Caco-2 (cell line): ENCODE results near the gene LTBP1. TPM values are rescaled to one million over a fixed set of nuclear protein-coding genes. Genes with fewer than 3 reads are reported as not detected.

Experiments used
- BruUV-seq: library from RNA; stranded (reverse); fragments of 400-500 nt; replicated peaks from 2 replicates; lab custom pipeline; 2021; lab: Mats Ljungman, UMichigan
- CTCF ChIA-PET: fragments of 300-600 bp; sonication (Branson Sonifier 250); formaldehyde crosslinking; loops from one replicate; lab custom pipeline; 2022; ENCODE audit warnings: antibody characterized with exemption; lab: Charles Lee
- POLR2A ChIA-PET: fragments of 300-600 bp; sonication (Branson Sonifier 250); formaldehyde crosslinking; loops from one replicate; lab custom pipeline; 2022; ENCODE audit warnings: antibody characterized with exemption; lab: Charles Lee
- DNase-seq, 2 experiments: peaks; one replicate each; pipeline versions ENCODE4 v3.0.0 to v3.0.0-alpha.2; 2020 to 2022
- H3K27me3 ChIP-seq: replicated peaks from 2 replicates; pipeline ENCODE4 v1.6.0; 2011; ENCODE audit warnings: low read length; ENCODE audit not compliant: control insufficient read depth, insufficient read depth
- H3K36me3 ChIP-seq: 2 replicates; pipeline ENCODE4 v1.5.1; 2011; ENCODE audit warnings: low read length; ENCODE audit not compliant: control insufficient read depth, insufficient read depth
- H3K4me1 ChIP-seq: fragments of 250-450 bp; sonication (Bioruptor Pico); 2 replicates; pipeline ENCODE4 v1.5.1; 2020; ENCODE audit warnings: mild to moderate bottlenecking
- H3K4me3 ChIP-seq: 2 replicates; pipeline ENCODE4 v1.5.1; 2011; ENCODE audit warnings: low read depth, mild to moderate bottlenecking, control low read depth, low read length
- H3K9me3 ChIP-seq: fragments of 250-450 bp; sonication (Bioruptor Pico); 2 replicates; pipeline ENCODE4 v1.5.1; 2020; ENCODE audit warnings: mild to moderate bottlenecking, moderate library complexity
- H3K27ac Mint-ChIP-seq: one replicate; pipeline ENCODE4 v1.8.0; 2022; ENCODE audit warnings: mixed read lengths; ENCODE audit not compliant: unreplicated experiment
- H3K27me3 Mint-ChIP-seq: one replicate; pipeline ENCODE4 v1.8.0; 2022; ENCODE audit warnings: mixed read lengths; ENCODE audit not compliant: insufficient read depth, unreplicated experiment
- H3K36me3 Mint-ChIP-seq: one replicate; pipeline ENCODE4 v1.8.0; 2022; ENCODE audit warnings: mild to moderate bottlenecking, mixed read lengths; ENCODE audit not compliant: insufficient read depth, unreplicated experiment
- H3K4me1 Mint-ChIP-seq: one replicate; pipeline ENCODE4 v1.8.0; 2022; ENCODE audit warnings: low read depth, mixed read lengths; ENCODE audit not compliant: unreplicated experiment
- H3K4me3 Mint-ChIP-seq: one replicate; pipeline ENCODE4 v1.8.0; 2022; ENCODE audit warnings: mild to moderate bottlenecking, moderate library complexity, mixed read lengths; ENCODE audit not compliant: unreplicated experiment
- H3K9me3 Mint-ChIP-seq: one replicate; pipeline ENCODE4 v1.8.0; 2022; ENCODE audit warnings: mixed read lengths; ENCODE audit not compliant: unreplicated experiment
- intact Hi-C: fragments of 100-400 bp; cut with micrococcal nuclease; formaldehyde crosslinking; loops from one replicate; pipeline ENCODE4 v1.10.0; 2022; ENCODE audit not compliant: unreplicated experiment
- total RNA-seq: library from RNA; stranded (reverse); gene quantifications from 2 replicates; pipeline ENCODE4 v1.2.3, GENCODE V29; 2022
- TF ChIP-seq, protein P1 (sequence below), 2 experiments: fragments of 200-600 bp in 1 of 2; IDR thresholded peaks; 1 replicate in 1 of 2; 2 replicates in 1 of 2; pipeline versions ENCODE4 v1.5.1 to v1.8.0; 2011 to 2022; ENCODE audit warnings: antibody characterized with exemption in 1 of 2, control low read depth in 1 of 2, inconsistent platforms in 1 of 2, low read depth in 1 of 2, low read length in 1 of 2, mild to moderate bottlenecking in 1 of 2, moderate library complexity in 1 of 2; ENCODE audit not compliant: insufficient read depth in 1 of 2, severe bottlenecking in 1 of 2, unreplicated experiment in 1 of 2

Gene LTBP1
- total RNA-seq, 1 experiment from 2014 or later: 64.2 TPM

- peaks cover 9% of the 10 kb centered on the region for H3K4me1 Mint-ChIP-seq
- intact Hi-C loops: no loop called here
Measured at GRCh38 chr2:33302348-33302747, 355.6 kb downstream of the LTBP1 start.

DNA sequence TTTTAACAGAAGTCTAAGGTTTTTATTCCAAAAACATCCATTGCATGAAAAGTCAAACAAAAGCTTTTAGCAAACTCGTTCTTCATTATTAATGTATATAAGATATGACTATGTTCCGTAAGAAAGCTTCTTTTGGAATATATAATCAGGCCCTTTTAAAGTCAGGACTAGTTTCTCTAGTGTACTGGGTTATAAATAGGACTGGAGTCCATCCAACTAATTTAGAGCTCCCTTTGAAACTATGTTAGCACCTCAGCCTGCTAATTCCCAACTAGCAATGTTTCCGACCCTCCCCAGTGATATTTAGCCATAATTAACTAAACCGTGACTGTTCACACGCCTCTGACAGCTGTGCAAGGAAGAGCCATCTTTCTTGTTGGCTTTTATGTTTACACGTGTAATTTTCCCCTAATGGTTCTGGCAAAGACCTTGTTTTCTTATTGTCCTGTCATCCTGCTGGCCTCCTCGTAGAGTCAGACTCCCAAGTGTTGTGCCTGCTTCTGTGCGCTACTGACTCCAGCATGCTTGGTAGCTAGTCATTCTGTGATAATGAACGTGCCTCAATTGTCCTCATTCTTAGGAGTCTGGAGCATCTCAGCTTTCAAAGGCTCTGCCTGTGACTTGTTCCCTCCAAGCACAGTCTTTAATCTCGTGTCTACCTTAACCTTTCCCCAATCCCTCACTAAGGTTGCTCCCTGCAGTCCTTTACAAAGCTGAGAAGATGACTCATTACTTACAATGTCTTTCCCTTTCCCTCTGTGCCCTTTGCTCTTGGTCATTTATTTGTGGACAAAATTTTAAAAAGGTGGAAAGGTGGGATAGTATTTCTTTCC is 357.5 kb downstream of the LTBP1 start:
- BruUV-seq: no TSS peak
- intact Hi-C loops: loop anchor here (1.0 kb wide), 1 partner anchor 499 kb away; no protein-coding TSS in a partner anchor
- Mint-ChIP-seq H3K4me3 (no peak overlapping the region), H3K27me3 (no peaks in the 10 kb centered on the region), H3K9me3 (no peaks in the 10 kb centered on the region), H3K4me1 (peaks cover 9% of the 10 kb centered on the region), H3K27ac (peak overlapping the region; percentile 26), H3K36me3 (no peaks in the 10 kb centered on the region)
- Histone ChIP-seq H3K4me3 (no peak overlapping the region), H3K27me3 (no peaks in the 10 kb centered on the region), H3K9me3 (no peaks in the 10 kb centered on the region), H3K4me1 (peaks cover 7% of the 10 kb centered on the region; the same call in 1 of the 2 replicates), H3K36me3 (no peaks in the 10 kb centered on the region)
- ChIA-PET POLR2A (no interaction called here), CTCF (interaction anchor here (1.6 kb wide), 1 partner anchor 11 kb away, joined by 3 read pairs; no protein-coding TSS in a partner anchor)
- peak in 1 of 2 experiments; percentile 12 for DNase-seq
- TF ChIP-seq, protein P1, sequence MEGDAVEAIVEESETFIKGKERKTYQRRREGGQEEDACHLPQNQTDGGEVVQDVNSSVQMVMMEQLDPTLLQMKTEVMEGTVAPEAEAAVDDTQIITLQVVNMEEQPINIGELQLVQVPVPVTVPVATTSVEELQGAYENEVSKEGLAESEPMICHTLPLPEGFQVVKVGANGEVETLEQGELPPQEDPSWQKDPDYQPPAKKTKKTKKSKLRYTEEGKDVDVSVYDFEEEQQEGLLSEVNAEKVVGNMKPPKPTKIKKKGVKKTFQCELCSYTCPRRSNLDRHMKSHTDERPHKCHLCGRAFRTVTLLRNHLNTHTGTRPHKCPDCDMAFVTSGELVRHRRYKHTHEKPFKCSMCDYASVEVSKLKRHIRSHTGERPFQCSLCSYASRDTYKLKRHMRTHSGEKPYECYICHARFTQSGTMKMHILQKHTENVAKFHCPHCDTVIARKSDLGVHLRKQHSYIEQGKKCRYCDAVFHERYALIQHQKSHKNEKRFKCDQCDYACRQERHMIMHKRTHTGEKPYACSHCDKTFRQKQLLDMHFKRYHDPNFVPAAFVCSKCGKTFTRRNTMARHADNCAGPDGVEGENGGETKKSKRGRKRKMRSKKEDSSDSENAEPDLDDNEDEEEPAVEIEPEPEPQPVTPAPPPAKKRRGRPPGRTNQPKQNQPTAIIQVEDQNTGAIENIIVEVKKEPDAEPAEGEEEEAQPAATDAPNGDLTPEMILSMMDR (IDR thresholded peaks at IDR 0.05; ENCODE audit: insufficient read depth in 1 of 2, low read depth in 1 of 2, low read length in 1 of 2, severe bottlenecking in 1 of 2, unreplicated experiment in 1 of 2): no peak

More at GRCh38 chr2:33302348-33302747, 355.6 kb downstream of the LTBP1 start:
- H3K9me3 ChIP-seq: no peaks in the 10 kb centered on the region
- no peak overlapping the region for H3K4me3 ChIP-seq
- BruUV-seq: no TSS peak
- no peaks in the 10 kb centered on the region for H3K27me3 Mint-ChIP-seq
- ChIA-PET POLR2A (no interaction called here), CTCF (no interaction called here)
- H3K36me3 Mint-ChIP-seq: no peaks in the 10 kb centered on the region
- H3K4me3 Mint-ChIP-seq: no peak overlapping the region
- H3K27ac Mint-ChIP-seq: no peak overlapping the region
- H3K36me3 ChIP-seq: no peaks in the 10 kb centered on the region
- TF ChIP-seq, protein P1 (IDR thresholded peaks at IDR 0.05; ENCODE audit: insufficient read depth in 1 of 2, low read depth in 1 of 2, low read length in 1 of 2, severe bottlenecking in 1 of 2, unreplicated experiment in 1 of 2): no peak
- DNase-seq: no peak
- no peaks in the 10 kb centered on the region for H3K9me3 Mint-ChIP-seq
- peaks cover 7% of the 10 kb centered on the region; the same call in 1 of the 2 replicates for H3K4me1 ChIP-seq
- H3K27me3 ChIP-seq: no peaks in the 10 kb centered on the region

GRCh38 chr2:33307659-33308270 is 361.0 kb downstream of the LTBP1 start:
- Mint-ChIP-seq H3K36me3 (no peaks in the 10 kb centered on the region), H3K4me3 (no peak overlapping the region), H3K9me3 (no peaks in the 10 kb centered on the region), H3K4me1 (peaks cover 9% of the 10 kb centered on the region), H3K27me3 (no peaks in the 10 kb centered on the region), H3K27ac (no peak overlapping the region)
- H3K27me3 ChIP-seq: no peaks in the 10 kb centered on the region
- TF ChIP-seq, protein P1 (IDR thresholded peaks at IDR 0.05; ENCODE audit: insufficient read depth in 1 of 2, low read depth in 1 of 2, low read length in 1 of 2, severe bottlenecking in 1 of 2, unreplicated experiment in 1 of 2): no peak
- no peaks in the 10 kb centered on the region for H3K9me3 ChIP-seq
- no peak for DNase-seq
- ChIA-PET CTCF (no interaction called here), POLR2A (no interaction called here)
- H3K4me3 ChIP-seq: no peak overlapping the region
- H3K4me1 ChIP-seq: peaks cover 7% of the 10 kb centered on the region; the same call in 1 of the 2 replicates
- intact Hi-C loops: no loop called here
- no peaks in the 10 kb centered on the region for H3K36me3 ChIP-seq
- no TSS peak for BruUV-seq
